PC-9 (cell line): ENCODE measurements around the gene CDHR5. TPM values are rescaled to one million over a fixed set of nuclear protein-coding genes. Genes with fewer than 3 reads are reported as not detected.

Experiments used
- BruUV-seq: library from RNA; stranded (reverse); fragments of 400-500 nt; replicated peaks from 2 replicates; lab custom pipeline; 2021; lab: Mats Ljungman, UMichigan
- CTCF ChIA-PET: fragments of 300-600 bp; sonication (Branson Sonifier 250); formaldehyde crosslinking; loops from one replicate; lab custom pipeline; 2022; ENCODE audit warnings: antibody characterized with exemption; lab: Charles Lee
- POLR2A ChIA-PET: fragments of 300-600 bp; sonication (Branson Sonifier 250); formaldehyde crosslinking; loops from one replicate; lab custom pipeline; 2022; ENCODE audit warnings: antibody characterized with exemption; ENCODE audit not compliant: unreplicated experiment; lab: Charles Lee
- DNase-seq, 2 experiments: peaks; one replicate each; pipeline versions ENCODE4 v3.0.0 to v3.0.0-alpha.2; 2015 to 2022; ENCODE audit warnings: mixed read lengths in 1 of 2
- H2AFZ ChIP-seq: fragments of 200-600 bp; sonication (generic); 2 replicates; pipeline ENCODE4 v1.8.1; 2017; ENCODE audit warnings: antibody characterized with exemption
- H3F3A ChIP-seq: fragments of 200-600 bp; sonication (generic); 2 replicates; pipeline ENCODE4 v1.8.1; 2017; ENCODE audit warnings: antibody characterized with exemption, mild to moderate bottlenecking, low read depth; ENCODE audit not compliant: insufficient read depth
- H3K27ac ChIP-seq: fragments of 200-600 bp; sonication (generic); 2 replicates; pipeline ENCODE4 v1.6.1; 2016; ENCODE audit warnings: mixed run types
- H3K27me3 ChIP-seq: fragments of 200-600 bp; sonication (generic); 2 replicates; pipeline ENCODE4 v1.6.1; 2016; ENCODE audit warnings: low read depth, mixed run types; ENCODE audit not compliant: insufficient read depth
- H3K36me3 ChIP-seq: fragments of 200-600 bp; sonication (generic); 2 replicates; pipeline ENCODE4 v1.6.1; 2016; ENCODE audit warnings: low read depth, mixed run types
- H3K4me1 ChIP-seq: fragments of 200-600 bp; sonication (generic); replicated peaks from 2 replicates; pipeline ENCODE4 v1.6.1; 2016; ENCODE audit warnings: mixed run types; ENCODE audit not compliant: insufficient read depth
- H3K4me2 ChIP-seq: fragments of 200-600 bp; sonication (generic); 2 replicates; pipeline ENCODE4 v1.6.1; 2017; ENCODE audit warnings: mixed run types
- H3K4me3 ChIP-seq: fragments of 200-600 bp; sonication (generic); 2 replicates; pipeline ENCODE4 v1.6.1; 2016; ENCODE audit warnings: mixed run types
- H3K79me2 ChIP-seq: fragments of 200-600 bp; sonication (generic); 2 replicates; pipeline ENCODE4 v1.6.1; 2017; ENCODE audit warnings: low read depth, mixed run types
- H3K9me2 ChIP-seq: fragments of 200-600 bp; sonication (generic); 2 replicates; pipeline ENCODE4 v1.8.1; 2017; ENCODE audit warnings: mild to moderate bottlenecking; ENCODE audit not compliant: insufficient read depth
- H3K9me3 ChIP-seq: fragments of 200-600 bp; sonication (generic); 2 replicates; pipeline ENCODE4 v1.8.1; 2016; ENCODE audit warnings: low read depth; ENCODE audit not compliant: insufficient read depth
- H4K20me1 ChIP-seq: fragments of 200-600 bp; sonication (generic); 2 replicates; pipeline ENCODE4 v1.8.1; 2017; ENCODE audit not compliant: insufficient read depth
- CTCF ChIP-seq: fragments of 200-600 bp; sonication (generic); conservative IDR thresholded peaks from 2 replicates; pipeline ENCODE4 v1.6.1; 2017; ENCODE audit warnings: mixed run types, antibody characterized with exemption, mild to moderate bottlenecking, moderate library complexity
- EZH2 ChIP-seq: fragments of 200-600 bp; sonication (generic); IDR thresholded peaks from 2 replicates; pipeline ENCODE4 v1.8.0; 2017; ENCODE audit warnings: antibody characterized with exemption, low read depth
- intact Hi-C: fragments of 100-400 bp; cut with micrococcal nuclease; formaldehyde crosslinking; loops from one replicate; pipeline ENCODE4 v1.10.0; 2022; ENCODE audit not compliant: unreplicated experiment
- total RNA-seq: library from RNA; stranded (reverse); gene quantifications from 2 replicates; pipeline ENCODE4 v1.2.3, GENCODE V29; 2021

Gene CDHR5
- total RNA-seq, 1 experiment from 2014 or later = not detected

DNA sequence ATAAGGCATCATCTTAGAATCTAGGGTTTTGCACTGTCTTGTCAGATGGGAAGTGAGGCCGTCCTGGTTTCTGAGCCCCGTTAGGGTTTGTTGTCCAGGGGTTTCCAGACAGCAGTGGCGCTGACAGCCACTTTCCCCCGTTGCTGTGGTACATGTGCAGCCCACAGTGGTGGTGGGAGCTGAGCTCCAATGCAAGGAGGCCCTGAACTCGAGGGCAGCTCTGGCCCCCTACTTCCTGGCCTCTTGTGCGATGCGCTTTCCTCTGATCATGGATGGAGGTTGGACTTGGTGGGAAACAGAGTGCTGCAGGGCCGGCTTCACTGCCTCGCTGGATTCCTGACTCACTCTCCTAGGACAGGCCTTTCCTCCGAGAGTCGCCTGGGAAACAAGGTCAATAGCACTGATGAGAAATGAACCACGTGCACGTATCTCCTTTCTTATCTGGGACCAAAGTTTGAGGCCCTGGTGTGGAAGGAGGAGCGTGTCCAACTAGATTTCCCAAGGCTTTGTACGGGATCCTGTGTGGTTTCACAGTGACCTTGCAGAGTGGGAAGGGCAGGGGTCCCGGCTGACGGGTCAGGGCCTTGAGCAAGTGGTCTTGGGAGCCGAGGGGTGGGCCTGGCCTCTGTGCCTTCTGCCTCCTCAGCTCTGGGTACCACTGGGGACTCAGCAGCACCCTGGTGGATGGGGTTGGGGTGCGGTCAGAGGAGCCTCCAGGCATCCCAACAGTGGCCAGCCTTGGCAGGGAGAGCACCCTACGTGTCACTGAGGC is 44.7 kb downstream of the CDHR5 start:
- no peak for DNase-seq
- H3F3A ChIP-seq = no peaks in the 10 kb centered on the region
- H2AFZ ChIP-seq = no peak overlapping the region
- TF ChIP-seq EZH2 (no peak), CTCF (no peak)
- no peaks in the 10 kb centered on the region for H3K9me2 ChIP-seq
- no TSS peak for BruUV-seq
- no peaks in the 10 kb centered on the region for H3K9me3 ChIP-seq
- intact Hi-C loops = no loop called here
- peaks cover 47% of the 10 kb centered on the region for H4K20me1 ChIP-seq
- CTCF ChIA-PET = no interaction called here
- peaks cover 53% of the 10 kb centered on the region for H3K79me2 ChIP-seq
- no peaks in the 10 kb centered on the region for H3K27me3 ChIP-seq
- peaks cover 16% of the 10 kb centered on the region for H3K4me1 ChIP-seq
- no peak overlapping the region for H3K4me3 ChIP-seq
- H3K36me3 ChIP-seq = no peaks in the 10 kb centered on the region; the same call in 1 of the 2 replicates
- no peak overlapping the region for H3K4me2 ChIP-seq
- POLR2A ChIA-PET = no interaction called here
- H3K27ac ChIP-seq = no peak overlapping the region

DNA sequence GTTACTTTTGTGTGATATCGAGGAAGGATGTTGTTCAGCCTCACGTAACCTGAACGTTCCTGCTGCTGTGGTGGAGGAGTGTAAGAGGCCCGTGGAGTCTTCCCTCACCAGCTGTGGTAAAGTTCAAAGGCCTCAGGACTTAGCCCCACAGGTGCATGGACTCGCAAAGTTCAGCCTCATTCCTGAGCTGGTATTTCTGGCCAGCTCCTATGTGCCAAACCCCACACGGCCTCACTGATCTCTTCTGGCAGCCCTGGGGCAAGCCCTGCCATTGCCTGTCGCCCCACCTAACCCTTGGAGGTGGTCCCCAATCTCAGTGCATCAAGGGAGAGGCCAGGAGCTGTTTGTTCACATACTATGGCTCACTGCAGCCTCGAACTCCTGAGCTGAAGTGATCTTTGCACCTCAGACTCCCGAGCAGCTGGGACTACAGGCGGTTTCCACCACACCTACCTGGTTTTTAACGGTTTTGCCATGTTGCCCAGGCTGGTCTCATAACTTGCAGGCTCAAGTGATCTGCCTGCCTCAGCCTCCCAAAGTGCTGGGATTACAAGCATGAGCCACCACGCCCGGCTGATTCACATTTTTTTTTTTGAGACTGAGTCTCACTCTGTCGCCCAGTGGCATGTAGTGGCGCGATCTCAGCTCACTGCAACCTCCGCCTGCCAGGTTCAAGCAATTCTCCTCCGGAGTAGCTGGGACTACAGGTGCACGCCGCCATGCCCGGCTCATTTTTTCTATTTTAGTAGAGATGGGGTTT is 46.3 kb downstream of the CDHR5 start:
- POLR2A ChIA-PET = interaction anchor here (0.6 kb wide), 2 partner anchors 19 to 115 kb away, joined by 3 to 7 read pairs; no protein-coding TSS in a partner anchor

GRCh38 chr11:577611-577894 is 47.2 kb downstream of the CDHR5 start:
- Histone ChIP-seq H3K4me3 (peak overlapping the region; percentile 79), H3K4me1 (peaks cover 16% of the 10 kb centered on the region), H3K79me2 (peaks cover 53% of the 10 kb centered on the region), H3F3A (no peaks in the 10 kb centered on the region), H4K20me1 (peaks cover 47% of the 10 kb centered on the region), H3K4me2 (peak overlapping the region; percentile 85), H3K27me3 (no peaks in the 10 kb centered on the region), H2AFZ (no peak overlapping the region), H3K36me3 (no peaks in the 10 kb centered on the region; the same call in 1 of the 2 replicates), H3K9me3 (no peaks in the 10 kb centered on the region), H3K9me2 (no peaks in the 10 kb centered on the region), H3K27ac (no peak overlapping the region)
- BruUV-seq = TSS peak; percentile 41
- TF ChIP-seq CTCF (no peak), EZH2 (no peak)
- POLR2A ChIA-PET = no interaction called here
- DNase-seq = no peak
- intact Hi-C loops = no loop called here
- CTCF ChIA-PET = no interaction called here

More for the DNA sequence above, 46.3 kb downstream of the CDHR5 start:
- Histone ChIP-seq H4K20me1 (peaks cover 47% of the 10 kb centered on the region), H3F3A (no peaks in the 10 kb centered on the region), H3K4me3 (peak overlapping the region; percentile 79; the same call in 1 of the 2 replicates), H3K4me2 (peak overlapping the region; percentile 85), H2AFZ (no peak overlapping the region), H3K79me2 (peaks cover 53% of the 10 kb centered on the region), H3K36me3 (no peaks in the 10 kb centered on the region; the same call in 1 of the 2 replicates), H3K4me1 (peaks cover 16% of the 10 kb centered on the region), H3K9me2 (no peaks in the 10 kb centered on the region), H3K9me3 (no peaks in the 10 kb centered on the region), H3K27ac (no peak overlapping the region), H3K27me3 (no peaks in the 10 kb centered on the region)
- intact Hi-C loops = no loop called here
- CTCF ChIA-PET = no interaction called here
- no TSS peak for BruUV-seq
- TF ChIP-seq CTCF (no peak), EZH2 (no peak)
- DNase-seq = no peak
